MM.1S (cell line): ENCODE results near the gene SPOP.

ENCODE experiments used
- CTCF ChIP-seq: fragments of 300-600 bp; sonication (generic); IDR thresholded peaks from 2 replicates; pipeline ENCODE4 v1.5.1; 2016; ENCODE audit warnings: antibody characterized with exemption, low read length, mixed read lengths
- EZH2 ChIP-seq: fragments of 300-600 bp; sonication (generic); optimal IDR thresholded peaks from 2 replicates; pipeline ENCODE3; 2017; ENCODE audit warnings: low read depth, mild to moderate bottlenecking, antibody characterized with exemption, low read length, mixed read lengths
- EZH2phosphoT487 ChIP-seq: fragments of 300-600 bp; sonication (generic); IDR thresholded peaks from 2 replicates; pipeline ENCODE4 v1.6.1; 2018; ENCODE audit warnings: antibody characterized with exemption, low read length

- TF ChIP-seq CTCF (no peak), EZH2 (no peak), EZH2phosphoT487 (no peak)
These were observed 39.5 kb upstream of the SPOP start for GRCh38 chr17:49717371-49717861.
